ENCODE measurements around the gene SMIM38.

DNA sequence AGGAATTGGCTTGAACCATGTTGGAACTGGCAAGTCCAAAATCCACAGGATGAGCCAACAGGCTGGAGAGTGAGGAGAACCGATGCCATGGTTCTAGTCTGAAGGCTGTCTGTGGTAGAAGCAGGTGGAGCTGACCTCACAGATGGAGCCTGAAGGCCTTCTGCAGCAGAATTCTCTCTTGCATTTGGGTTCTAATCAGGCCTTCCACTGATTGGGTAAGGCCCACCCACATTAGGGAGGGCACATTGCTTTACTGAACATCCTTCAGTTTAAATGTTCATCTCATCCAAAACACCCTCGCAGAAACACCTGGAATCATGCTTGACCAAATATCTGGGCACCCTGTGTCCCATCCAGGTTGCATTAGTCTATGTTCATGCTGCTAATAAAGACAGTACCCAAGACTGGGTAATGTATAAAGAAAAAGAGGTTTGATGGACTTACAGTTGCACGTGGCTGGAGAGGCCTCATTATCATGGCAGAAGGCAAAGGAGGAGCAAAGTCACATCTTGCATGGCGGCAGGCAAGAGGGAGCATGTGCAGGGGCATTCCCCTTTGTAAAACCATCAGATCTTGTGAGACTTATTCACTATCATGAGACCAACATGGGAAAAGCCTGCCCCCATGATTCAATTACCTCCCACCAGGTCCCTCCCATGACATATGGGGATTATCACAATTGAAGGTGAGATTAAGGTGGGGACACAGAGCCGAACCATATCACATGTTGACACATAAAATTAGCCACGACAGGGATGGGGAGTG is 15.9 kb downstream of the SMIM38 start:
- TF ChIP-seq, protein P1, sequence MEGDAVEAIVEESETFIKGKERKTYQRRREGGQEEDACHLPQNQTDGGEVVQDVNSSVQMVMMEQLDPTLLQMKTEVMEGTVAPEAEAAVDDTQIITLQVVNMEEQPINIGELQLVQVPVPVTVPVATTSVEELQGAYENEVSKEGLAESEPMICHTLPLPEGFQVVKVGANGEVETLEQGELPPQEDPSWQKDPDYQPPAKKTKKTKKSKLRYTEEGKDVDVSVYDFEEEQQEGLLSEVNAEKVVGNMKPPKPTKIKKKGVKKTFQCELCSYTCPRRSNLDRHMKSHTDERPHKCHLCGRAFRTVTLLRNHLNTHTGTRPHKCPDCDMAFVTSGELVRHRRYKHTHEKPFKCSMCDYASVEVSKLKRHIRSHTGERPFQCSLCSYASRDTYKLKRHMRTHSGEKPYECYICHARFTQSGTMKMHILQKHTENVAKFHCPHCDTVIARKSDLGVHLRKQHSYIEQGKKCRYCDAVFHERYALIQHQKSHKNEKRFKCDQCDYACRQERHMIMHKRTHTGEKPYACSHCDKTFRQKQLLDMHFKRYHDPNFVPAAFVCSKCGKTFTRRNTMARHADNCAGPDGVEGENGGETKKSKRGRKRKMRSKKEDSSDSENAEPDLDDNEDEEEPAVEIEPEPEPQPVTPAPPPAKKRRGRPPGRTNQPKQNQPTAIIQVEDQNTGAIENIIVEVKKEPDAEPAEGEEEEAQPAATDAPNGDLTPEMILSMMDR (IDR thresholded peaks at IDR 0.05), result no peak
- TF ChIP-seq POLR2A (IDR thresholded peaks at IDR 0.05), result no peak
